IMR-90 (cell line): ENCODE data around the gene FOXC1. TPM values are rescaled to one million over a fixed set of nuclear protein-coding genes. Genes with fewer than 3 reads are reported as not detected.

Experiments
- ATAC-seq: fragments of 200-7000 bp; cut with Tn5 transposase; 2 replicates; pipeline ENCODE4 v1.9.1; 2020; ENCODE audit warnings: low read depth, mild to moderate bottlenecking, moderate library complexity
- BruUV-seq: library from RNA; stranded (reverse); fragments of 400-500 nt; replicated peaks from 2 replicates; lab custom pipeline; 2021; lab: Mats Ljungman, UMichigan
- CTCF ChIA-PET: fragments of 300-600 bp; formaldehyde crosslinking; extraction: SDS; loops from one replicate; lab custom pipeline; 2021; ENCODE audit warnings: antibody characterized with exemption; lab: Yijun Ruan, JAX
- POLR2A ChIA-PET: fragments of 300-600 bp; sonication (Branson Sonifier 250); formaldehyde crosslinking; loops from one replicate; lab custom pipeline; 2022; ENCODE audit warnings: antibody characterized with exemption; ENCODE audit not compliant: unreplicated experiment; lab: Charles Lee
- DNase-seq: peaks from one replicate; pipeline ENCODE4 v3.0.0; 2013
- H2AFZ ChIP-seq: replicated peaks from 2 replicates; pipeline ENCODE3; 2013; ENCODE audit warnings: low read length, mild to moderate bottlenecking; ENCODE audit not compliant: poor library complexity
- H2AK5ac ChIP-seq: 2 replicates; pipeline ENCODE4 v1.6.1; 2013; ENCODE audit warnings: low read depth, low read length, inconsistent platforms
- H2AK9ac ChIP-seq: replicated peaks from 2 replicates; pipeline ENCODE3; 2013; ENCODE audit warnings: mild to moderate bottlenecking, low read depth, low read length, moderate library complexity; ENCODE audit not compliant: poor library complexity
- H2BK120ac ChIP-seq: 2 replicates; pipeline ENCODE4 v1.6.1; 2013; ENCODE audit warnings: low read depth, low read length, inconsistent platforms
- H2BK15ac ChIP-seq: 3 replicates; pipeline ENCODE4 v1.6.1; 2013; ENCODE audit warnings: low read depth, low read length, inconsistent platforms
- H2BK20ac ChIP-seq: 2 replicates; pipeline ENCODE4 v1.6.1; 2013; ENCODE audit warnings: low read depth, mild to moderate bottlenecking, inconsistent platforms, low read length, moderate library complexity
- H2BK5ac ChIP-seq: 2 replicates; pipeline ENCODE4 v1.6.1; 2013; ENCODE audit warnings: mild to moderate bottlenecking, low read depth, low read length, inconsistent platforms; ENCODE audit not compliant: poor library complexity, severe bottlenecking
- H3K14ac ChIP-seq: replicated peaks from 2 replicates; pipeline ENCODE4 v1.6.1; 2013; ENCODE audit warnings: low read depth, low read length, inconsistent platforms
- H3K18ac ChIP-seq: 2 replicates; pipeline ENCODE4 v1.6.1; 2013; ENCODE audit warnings: low read depth, low read length, control low read depth
- H3K23ac ChIP-seq: 2 replicates; pipeline ENCODE4 v1.6.1; 2013; ENCODE audit warnings: low read depth, low read length, inconsistent platforms
- H3K27ac ChIP-seq: 2 replicates; pipeline ENCODE4 v1.5.1; 2013; ENCODE audit warnings: mild to moderate bottlenecking, control low read depth, low read length; ENCODE audit not compliant: insufficient read depth
- H3K27me3 ChIP-seq: 2 replicates; pipeline ENCODE4 v1.6.1; 2013; ENCODE audit warnings: low read length; ENCODE audit not compliant: control insufficient read depth, insufficient read depth
- H3K36me3 ChIP-seq: 2 replicates; pipeline ENCODE4 v1.6.1; 2013; ENCODE audit warnings: low read length, mixed read lengths; ENCODE audit not compliant: control insufficient read depth, insufficient read depth
- H3K4ac ChIP-seq: 2 replicates; pipeline ENCODE4 v1.6.1; 2013; ENCODE audit warnings: low read depth, low read length, inconsistent platforms
- H3K4me1 ChIP-seq: 2 replicates; pipeline ENCODE4 v1.6.1; 2013; ENCODE audit warnings: low read length, mixed read lengths; ENCODE audit not compliant: control insufficient read depth, insufficient read depth
- H3K4me2 ChIP-seq: 2 replicates; pipeline ENCODE4 v1.6.1; 2013; ENCODE audit warnings: low read depth, mild to moderate bottlenecking, control low read depth, low read length, moderate library complexity
- H3K4me3 ChIP-seq: 2 replicates; pipeline ENCODE4 v1.5.1; 2013; ENCODE audit warnings: low read depth, mild to moderate bottlenecking, control low read depth, low read length, moderate library complexity; ENCODE audit not compliant: insufficient read depth
- H3K56ac ChIP-seq: 2 replicates; pipeline ENCODE4 v1.6.1; 2013; ENCODE audit warnings: low read length, inconsistent platforms; ENCODE audit not compliant: insufficient read depth; ENCODE audit errors: extremely low read depth
- H3K79me1 ChIP-seq, 2 experiments: 2 replicates each; pipeline ENCODE4 v1.6.1; 2013; ENCODE audit warnings: low read length in 2 of 2, inconsistent platforms in 1 of 2, low read depth in 1 of 2
- H3K9ac ChIP-seq: 2 replicates; pipeline ENCODE4 v1.6.1; 2013; ENCODE audit warnings: low read depth, low read length, control low read depth
- H3K9me1 ChIP-seq: 2 replicates; pipeline ENCODE4 v1.6.1; 2013; ENCODE audit warnings: low read length, inconsistent platforms; ENCODE audit not compliant: insufficient read depth
- H3K9me3 ChIP-seq: 2 replicates; pipeline ENCODE4 v1.6.1; 2013; ENCODE audit warnings: low read length; ENCODE audit not compliant: control insufficient read depth, insufficient read depth
- H4K20me1 ChIP-seq: 2 replicates; pipeline ENCODE4 v1.6.1; 2013; ENCODE audit warnings: low read length, inconsistent platforms; ENCODE audit not compliant: insufficient read depth
- H4K5ac ChIP-seq: 2 replicates; pipeline ENCODE4 v1.6.1; 2013; ENCODE audit warnings: mild to moderate bottlenecking, low read depth, low read length, control low read depth
- H4K8ac ChIP-seq, 2 experiments: 2 replicates each; pipeline ENCODE4 v1.6.1; 2013; ENCODE audit warnings: low read depth in 2 of 2, low read length in 2 of 2, control low read depth in 1 of 2, inconsistent platforms in 1 of 2
- H4K91ac ChIP-seq: 2 replicates; pipeline ENCODE4 v1.6.1; 2013; ENCODE audit warnings: low read depth, low read length, inconsistent platforms; ENCODE audit not compliant: insufficient read depth
- BHLHE40 ChIP-seq: fragments of 150-350 bp; IDR thresholded peaks from 2 replicates; pipeline ENCODE4 v1.6.1; 2016; ENCODE audit warnings: mild to moderate bottlenecking, low read depth, low read length
- CEBPB ChIP-seq: IDR thresholded peaks from 2 replicates; pipeline ENCODE4 v1.6.1; 2012; ENCODE audit warnings: low read depth, low read length, improper control_type of control experiment
- FOS ChIP-seq: fragments of 150-350 bp; IDR thresholded peaks from 2 replicates; pipeline ENCODE4 v1.6.1; 2016; ENCODE audit warnings: low read depth, low read length
- MAFK ChIP-seq: IDR thresholded peaks from 2 replicates; pipeline ENCODE4 v1.6.1; 2012; ENCODE audit warnings: low read depth, low read length, improper control_type of control experiment
- POLR2A ChIP-seq: IDR thresholded peaks from 2 replicates; pipeline ENCODE4 v1.6.1; 2012; ENCODE audit warnings: mild to moderate bottlenecking, low read depth, low read length
- RAD21 ChIP-seq: IDR thresholded peaks from 2 replicates; pipeline ENCODE4 v1.6.1; 2012; ENCODE audit warnings: low read length, improper control_type of control experiment
- RCOR1 ChIP-seq: IDR thresholded peaks from 2 replicates; pipeline ENCODE4 v1.6.1; 2012; ENCODE audit warnings: mild to moderate bottlenecking, low read length, improper control_type of control experiment; ENCODE audit not compliant: insufficient replicate concordance
- RFX5 ChIP-seq: IDR thresholded peaks from 2 replicates; pipeline ENCODE4 v1.8.0; 2012; ENCODE audit warnings: low read depth, mild to moderate bottlenecking, low read length, moderate library complexity
- WGBS, 2 experiments: methylation state at CpG; one replicate each; pipeline versions ENCODE4 v1.1.5 to v1.1.7; 2013; ENCODE audit warnings: missing lambda C conversion rate in 2 of 2; ENCODE audit not compliant: insufficient read length in 1 of 2; ENCODE audit errors: extremely low coverage in 2 of 2; 5-methylcytosine and 5-hydroxymethylcytosine counted together
- dilution Hi-C: fragments of 300-500 bp; cut with HindIII; formaldehyde crosslinking; loops from one replicate; pipeline ENCODE4 v1.14.3; 2018; ENCODE audit warnings: low sequenced_read_pairs; ENCODE audit not compliant: unreplicated experiment
- in situ Hi-C: fragments of 300-500 bp; cut with MboI; formaldehyde crosslinking; loops from 3 replicates; pipeline ENCODE4 v1.14.3; 2019; ENCODE audit warnings: low sequenced_read_pairs, inconsistent platforms, mixed read lengths
- intact Hi-C: fragments of 100-400 bp; cut with micrococcal nuclease; formaldehyde crosslinking; loops from 2 replicates; pipeline ENCODE4 v1.10.0; 2022
- polyA plus RNA-seq, 3 experiments: library from polyadenylated mRNA; depleted of rRNA; stranded (reverse); fragments of >200 nt; gene quantifications; 2 replicates each; pipeline ENCODE4 v1.2.3, GENCODE V29; 2012; ENCODE audit warnings: low replicate concordance in 1 of 3
- total RNA-seq: library from RNA; depleted of rRNA; stranded (reverse); fragments of >200 nt; gene quantifications from 2 replicates; pipeline ENCODE4 v1.2.3, GENCODE V29; 2012

Gene FOXC1
- total and polyA plus RNA-seq, 2 of the 4 experiments (the other 2 are of a cell fraction), result 1.3 to 4.0 TPM

- Histone ChIP-seq H4K8ac (peak overlapping the region in 1 of 2 experiments; percentile 52; a peak in 1 of 4 replicates), H3K27ac (no peak overlapping the region), H4K91ac (0 out of 2 replicates have a peak overlapping the region, but pooled peaks have one; percentile 24), H2BK5ac (no peak overlapping the region), H2AK5ac (no peak overlapping the region; the same call in 1 of the 2 replicates), H3K23ac (0 out of 2 replicates have a peak overlapping the region, but pooled peaks have one; percentile 12), H2AFZ (no peak overlapping the region), H2AK9ac (no peak overlapping the region), H3K14ac (no peak overlapping the region), H3K9me3 (no peaks in the 10 kb centered on the region), H3K9ac (no peak overlapping the region), H3K79me1 (no peaks in the 10 kb centered on the region), H4K5ac (peak overlapping the region; percentile 6; the same call in 1 of the 2 replicates), H2BK120ac (no peak overlapping the region), H2BK15ac (no peak overlapping the region), H3K4me2 (no peak overlapping the region), H3K56ac (no peak overlapping the region), H3K4ac (no peak overlapping the region), H3K4me3 (no peak overlapping the region), H3K18ac (peak overlapping the region; percentile 46), H4K20me1 (no peaks in the 10 kb centered on the region), H3K4me1 (peaks cover 11% of the 10 kb centered on the region), H2BK20ac (peak overlapping the region; percentile 0; the same call in 1 of the 2 replicates), H3K27me3 (peaks cover 23% of the 10 kb centered on the region), H3K9me1 (no peaks in the 10 kb centered on the region), H3K36me3 (no peaks in the 10 kb centered on the region)
- ChIA-PET CTCF (interaction anchor here (0.7 to 1.7 kb wide), 8 partner anchors 17 to 1038 kb away, joined by 3 to 7 read pairs (median 4); no protein-coding TSS in a partner anchor), POLR2A (interaction anchor here (0.5 kb wide), 1 partner anchor 14 kb away, joined by 4 read pairs; no protein-coding TSS in a partner anchor)
- dilution Hi-C loops (no loop called here), in situ Hi-C loops (loop anchor here (10.0 kb wide), 2 partner anchors 508 to 1158 kb away; partner anchors contain the start of gene MYLK4), intact Hi-C loops (loop anchor here (2.0 to 5.0 kb wide), 3 partner anchors 600 to 1390 kb away; partner anchors contain the start of gene MYLK4)
- no CpG with 5 or more reads among the region's 8 CpGs for WGBS, 2 experiments
- BruUV-seq, result no TSS peak
- ATAC-seq (no peak), DNase-seq (no peak)
- TF ChIP-seq RFX5, result no peak
- no peak for TF ChIP-seq FOS
- no peak for TF ChIP-seq BHLHE40
- TF ChIP-seq MAFK, result no peak
- no peak for TF ChIP-seq CEBPB
- TF ChIP-seq RAD21, result no peak
- TF ChIP-seq POLR2A, result no peak
- no peak for TF ChIP-seq RCOR1
These were observed 12.5 kb upstream of the FOXC1 start for GRCh38 chr6:1597121-1597744.
